Measurements from ENCODE around the gene TMEM270.
A peak's percentile ranks its signal among the peaks of the same experiment; 100 is the strongest.

The TMEM270 gene

GRCh38 chr7:73822319-73823173 lies 38.4 kb upstream of the TMEM270 start:
- no peak for TF ChIP-seq CTCF (conservative IDR thresholded peaks at IDR 0.05; ENCODE audit: low read depth, low read length)
- peak; percentile 60 for DNase-seq (ENCODE audit: low read depth)
- H3K4me3 ChIP-seq (ENCODE audit: low read depth, low read length) = no peak overlapping the region

GRCh38 chr7:73823257-73823656 lies 37.7 kb upstream of the TMEM270 start:
- no peak for TF ChIP-seq CTCF (conservative IDR thresholded peaks at IDR 0.05; ENCODE audit: low read depth, low read length)
- no peak overlapping the region for H3K4me3 ChIP-seq (ENCODE audit: low read depth, low read length)
- DNase-seq (ENCODE audit: low read depth) = no peak

GRCh38 chr7:73823873-73824592 lies 36.9 kb upstream of the TMEM270 start:
- no peak for TF ChIP-seq CTCF (conservative IDR thresholded peaks at IDR 0.05; ENCODE audit: low read depth, low read length)
- DNase-seq (ENCODE audit: low read depth) = no peak
- no peak overlapping the region for H3K4me3 ChIP-seq (ENCODE audit: low read depth, low read length)

GRCh38 chr7:73824986-73825385 lies 36.0 kb upstream of the TMEM270 start:
- TF ChIP-seq CTCF (conservative IDR thresholded peaks at IDR 0.05; ENCODE audit: low read depth, low read length) = no peak
- DNase-seq (ENCODE audit: low read depth) = no peak
- H3K4me3 ChIP-seq (ENCODE audit: low read depth, low read length) = no peak overlapping the region

- H3K4me3 ChIP-seq (ENCODE audit: low read depth, low read length) = no peak overlapping the region
- no peak for TF ChIP-seq CTCF (conservative IDR thresholded peaks at IDR 0.05; ENCODE audit: low read depth, low read length)
- DNase-seq (ENCODE audit: low read depth) = no peak
Measured at GRCh38 chr7:73827567-73828106, 33.3 kb upstream of the TMEM270 start.

GRCh38 chr7:73828107-73828803 lies 32.7 kb upstream of the TMEM270 start:
- DNase-seq (ENCODE audit: low read depth) = peak; percentile 28
- TF ChIP-seq CTCF (conservative IDR thresholded peaks at IDR 0.05; ENCODE audit: low read depth, low read length) = no peak
- H3K4me3 ChIP-seq (ENCODE audit: low read depth, low read length) = no peak overlapping the region

Data from choroid plexus epithelial cell (primary cell).